Prostate gland (tissue), 2 donors: ENCODE results near the gene ASS1. TPM values are rescaled to one million over a fixed set of nuclear protein-coding genes. Genes with fewer than 3 reads are reported as not detected.

ENCODE experiments used
- DNase-seq: peaks from one replicate; pipeline ENCODE4 v3.0.0-alpha.2; 2019; ENCODE audit warnings: low spot score
- H3K27ac ChIP-seq, 2 donors: fragments of 200-600 bp; sonication (generic); 2 replicates each; pipeline ENCODE4 v1.5.1; 2017 to 2019
- H3K27me3 ChIP-seq: fragments of 200-600 bp; sonication (generic); replicated peaks from 2 replicates; pipeline ENCODE4 v1.5.1; 2019; ENCODE audit not compliant: insufficient read depth
- H3K36me3 ChIP-seq, 2 donors: fragments of 200-600 bp; sonication (generic); 1 replicate in 1 of 2; 2 replicates in 1 of 2; pipeline versions ENCODE4 v1.5.1 to v1.8.1; 2017 to 2019
- H3K4me1 ChIP-seq: fragments of 200-600 bp; sonication (generic); replicated peaks from 2 replicates; pipeline ENCODE4 v1.5.1; 2019
- H3K4me3 ChIP-seq, 2 donors: fragments of 200-600 bp; sonication (generic); 2 replicates each; pipeline ENCODE4 v1.5.1; 2017 to 2019
- H3K9me3 ChIP-seq: fragments of 200-600 bp; sonication (generic); 2 replicates; pipeline ENCODE4 v1.5.1; 2017
- POLR2A ChIP-seq: fragments of 450-650 bp; IDR thresholded peaks from one replicate; pipeline ENCODE4 v1.6.1; 2016; ENCODE audit warnings: antibody characterized with exemption, mild to moderate bottlenecking
- POLR2AphosphoS5 ChIP-seq: sonication (generic); formaldehyde crosslinking; IDR thresholded peaks from one replicate; pipeline ENCODE4 v1.6.1; 2017; ENCODE audit warnings: antibody characterized with exemption
- WGBS: methylation state at CpG from one replicate; pipeline ENCODE4 v1.1.5; 2018; 5-methylcytosine and 5-hydroxymethylcytosine counted together
- intact Hi-C: fragments of 100-400 bp; cut with DNase I; formaldehyde crosslinking; loops from one replicate; pipeline ENCODE4 v1.14.2; 2022
- total RNA-seq, 2 donors: library from RNA; depleted of rRNA; stranded (reverse); fragments of >200 nt; gene quantifications; one replicate each; pipeline ENCODE4 v1.1.0, GENCODE V29; 2016
- TF ChIP-seq, protein P1 (sequence below), 4 experiments: fragments of 200-600 bp in 2 of 4; fragments of 450-650 bp in 2 of 4; sonication (generic) in 2 of 4; IDR thresholded peaks; 1 replicate in 3 of 4; 2 replicates in 1 of 4; pipeline ENCODE4 v1.5.1; 2016 to 2019; ENCODE audit warnings: antibody characterized with exemption in 4 of 4, mild to moderate bottlenecking in 2 of 4, moderate library complexity in 2 of 4

ASS1 gene
- total RNA-seq, 2 donors from 2014 or later, result 59.4 to 228 TPM

DNA sequence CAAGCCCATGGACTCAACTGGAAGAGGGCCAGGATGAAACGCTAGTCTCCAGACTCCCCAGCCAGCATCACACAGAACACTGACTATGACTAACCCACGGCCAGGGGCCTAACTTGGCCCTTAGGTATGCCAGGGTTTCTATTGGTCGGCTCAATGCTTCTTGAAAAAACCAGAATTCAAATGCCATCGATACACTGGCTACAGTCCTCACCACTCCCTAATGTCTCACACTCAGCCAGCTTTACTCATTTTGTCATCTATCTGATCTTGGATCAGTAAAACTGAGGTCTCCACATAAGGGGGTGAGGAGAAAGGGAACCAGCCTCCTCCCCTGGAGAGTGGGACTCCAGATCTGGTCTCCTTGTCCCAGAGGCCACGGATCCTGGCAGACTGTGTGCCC, 75.2 kb downstream of the ASS1 start:
- no peaks in the 10 kb centered on the region for H3K27me3 ChIP-seq
- TF ChIP-seq POLR2AphosphoS5 (no peak), POLR2A (no peak)
- TF ChIP-seq, protein P1, sequence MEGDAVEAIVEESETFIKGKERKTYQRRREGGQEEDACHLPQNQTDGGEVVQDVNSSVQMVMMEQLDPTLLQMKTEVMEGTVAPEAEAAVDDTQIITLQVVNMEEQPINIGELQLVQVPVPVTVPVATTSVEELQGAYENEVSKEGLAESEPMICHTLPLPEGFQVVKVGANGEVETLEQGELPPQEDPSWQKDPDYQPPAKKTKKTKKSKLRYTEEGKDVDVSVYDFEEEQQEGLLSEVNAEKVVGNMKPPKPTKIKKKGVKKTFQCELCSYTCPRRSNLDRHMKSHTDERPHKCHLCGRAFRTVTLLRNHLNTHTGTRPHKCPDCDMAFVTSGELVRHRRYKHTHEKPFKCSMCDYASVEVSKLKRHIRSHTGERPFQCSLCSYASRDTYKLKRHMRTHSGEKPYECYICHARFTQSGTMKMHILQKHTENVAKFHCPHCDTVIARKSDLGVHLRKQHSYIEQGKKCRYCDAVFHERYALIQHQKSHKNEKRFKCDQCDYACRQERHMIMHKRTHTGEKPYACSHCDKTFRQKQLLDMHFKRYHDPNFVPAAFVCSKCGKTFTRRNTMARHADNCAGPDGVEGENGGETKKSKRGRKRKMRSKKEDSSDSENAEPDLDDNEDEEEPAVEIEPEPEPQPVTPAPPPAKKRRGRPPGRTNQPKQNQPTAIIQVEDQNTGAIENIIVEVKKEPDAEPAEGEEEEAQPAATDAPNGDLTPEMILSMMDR (IDR thresholded peaks at IDR 0.05), result no peak
- intact Hi-C loops, result no loop called here
- no peaks in the 10 kb centered on the region for H3K4me1 ChIP-seq
- H3K27ac ChIP-seq, result no peak overlapping the region
- no peaks in the 10 kb centered on the region for H3K9me3 ChIP-seq
- WGBS, result 90% methylated on average over 5 of the region's 5 CpGs
- H3K4me3 ChIP-seq, result no peak overlapping the region
- H3K36me3 ChIP-seq, result no peaks in the 10 kb centered on the region
- DNase-seq, result no peak

DNA sequence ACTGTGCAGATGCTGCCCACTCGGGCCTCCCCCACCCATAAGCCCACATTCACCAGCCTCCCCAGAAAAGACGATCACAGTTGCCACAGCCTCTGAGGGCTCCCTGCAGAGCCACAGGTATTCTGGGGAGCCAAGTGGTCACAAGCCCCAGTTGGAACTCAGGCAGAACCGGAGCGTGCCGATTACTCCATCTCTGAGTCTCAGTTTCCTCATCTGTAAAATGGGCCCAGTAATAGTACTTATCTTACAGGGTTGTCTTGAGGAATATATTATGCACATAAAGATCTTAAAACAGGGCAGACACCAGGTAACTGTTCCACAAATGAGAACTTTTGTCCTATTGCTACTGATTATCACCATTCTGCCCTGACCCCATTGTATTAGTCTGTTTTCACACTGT, 77.0 kb downstream of the ASS1 start:
- intact Hi-C loops, result no loop called here
- 98% methylated on average over 5 of the region's 5 CpGs for WGBS
- Histone ChIP-seq H3K27me3 (no peaks in the 10 kb centered on the region), H3K4me1 (no peaks in the 10 kb centered on the region), H3K27ac (no peak overlapping the region), H3K9me3 (no peaks in the 10 kb centered on the region), H3K36me3 (no peaks in the 10 kb centered on the region), H3K4me3 (no peak overlapping the region)
- no peak for TF ChIP-seq POLR2AphosphoS5
- TF ChIP-seq POLR2A, result no peak
- TF ChIP-seq, protein P1 (IDR thresholded peaks at IDR 0.05), result no peak
- DNase-seq, result no peak

DNA sequence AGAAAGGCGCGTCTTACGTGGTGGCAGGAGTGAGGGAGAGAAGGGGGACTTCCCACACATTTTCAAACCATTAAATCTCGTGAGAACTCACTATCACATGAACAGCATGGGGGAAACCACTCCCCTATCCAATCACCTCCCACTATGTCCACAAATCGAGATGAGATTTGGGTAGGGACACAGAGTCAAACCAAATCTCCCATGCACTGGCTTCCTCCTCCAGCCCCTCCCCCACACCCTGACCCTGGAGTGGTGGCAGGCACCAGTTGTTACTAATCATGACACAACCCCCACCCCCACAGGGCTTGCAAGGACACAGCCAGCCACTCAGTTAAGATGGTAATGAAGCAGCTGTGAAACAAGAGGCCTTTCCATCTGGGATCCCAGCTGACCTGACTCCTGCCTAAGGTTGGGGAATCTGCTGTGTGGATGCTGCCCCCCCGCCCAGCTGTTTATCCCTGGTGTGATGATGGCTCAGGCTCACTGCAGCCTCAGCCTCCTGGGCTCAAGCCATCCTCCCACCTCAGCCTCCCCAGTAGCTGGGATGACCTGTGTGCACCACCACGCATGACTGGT, 77.6 kb downstream of the ASS1 start:
- Histone ChIP-seq H3K27me3 (no peaks in the 10 kb centered on the region), H3K4me1 (no peaks in the 10 kb centered on the region), H3K27ac (no peak overlapping the region), H3K9me3 (no peaks in the 10 kb centered on the region), H3K36me3 (no peaks in the 10 kb centered on the region), H3K4me3 (no peak overlapping the region)
- DNase-seq, result no peak
- WGBS, result 78% methylated on average over 7 of the region's 7 CpGs
- intact Hi-C loops, result no loop called here
- TF ChIP-seq POLR2AphosphoS5 (no peak), POLR2A (no peak)
- TF ChIP-seq, protein P1 (IDR thresholded peaks at IDR 0.05), result no peak

DNA sequence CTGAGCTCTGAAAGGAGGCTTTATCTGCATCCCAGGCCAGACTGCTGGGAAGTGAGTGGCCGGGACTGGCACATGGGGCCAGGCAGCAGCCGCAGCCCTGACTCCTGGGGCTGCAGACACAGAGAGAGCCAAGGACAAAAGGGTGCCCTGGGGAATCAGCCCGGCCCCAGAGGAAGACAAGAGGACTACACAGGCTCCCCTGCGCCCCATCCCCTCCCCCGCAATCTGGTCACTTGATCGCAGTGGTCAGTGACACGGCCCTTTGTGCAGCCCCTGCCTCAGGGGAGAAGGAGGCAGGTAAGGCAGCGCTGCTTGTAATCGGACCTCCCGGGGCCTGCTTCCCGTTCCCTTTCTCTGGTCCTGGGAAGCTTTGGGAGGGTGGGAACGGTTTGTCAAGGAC, 79.2 kb downstream of the ASS1 start:
- no peaks in the 10 kb centered on the region for H3K27me3 ChIP-seq
- intact Hi-C loops, result no loop called here
- H3K36me3 ChIP-seq, result no peaks in the 10 kb centered on the region
- 60% methylated on average over 11 of the region's 12 CpGs for WGBS
- TF ChIP-seq POLR2A (no peak), POLR2AphosphoS5 (no peak)
- TF ChIP-seq, protein P1 (IDR thresholded peaks at IDR 0.05), result no peak
- H3K4me1 ChIP-seq, result no peaks in the 10 kb centered on the region
- H3K4me3 ChIP-seq, result no peak overlapping the region
- no peaks in the 10 kb centered on the region for H3K9me3 ChIP-seq
- H3K27ac ChIP-seq, result no peak overlapping the region
- no peak for DNase-seq

DNA sequence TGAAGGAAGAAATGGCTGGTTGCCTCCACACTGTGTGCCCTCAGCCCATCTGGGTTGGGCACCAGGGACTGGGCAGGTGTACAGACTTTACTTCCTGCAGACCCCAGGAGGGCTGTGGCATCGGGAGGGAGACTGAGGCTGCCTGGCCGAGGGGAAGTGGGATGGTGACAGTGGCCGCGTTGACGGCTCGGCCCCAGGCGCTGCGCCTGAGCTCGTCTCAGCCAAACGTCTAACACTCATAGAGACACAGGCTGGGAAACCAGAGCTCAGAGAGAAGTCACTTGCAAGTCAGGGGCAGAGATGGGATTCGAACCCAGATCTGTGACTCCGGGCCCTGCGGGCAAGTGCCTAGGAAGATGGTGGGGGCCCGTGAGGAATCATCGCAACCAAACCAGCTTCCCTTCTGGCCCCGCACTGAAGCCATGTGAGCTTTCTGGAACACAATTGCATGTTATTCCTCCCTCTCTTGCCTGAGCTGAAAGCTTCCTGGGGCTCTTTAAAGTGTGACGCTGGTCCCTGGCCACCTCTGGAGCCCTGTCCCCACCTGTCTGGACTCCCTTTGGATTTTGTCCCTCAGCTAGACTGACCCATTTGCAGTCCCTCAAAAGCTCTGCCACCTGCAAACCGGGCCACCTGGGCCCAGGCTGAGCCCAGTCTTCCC, 81.6 kb downstream of the ASS1 start:
- WGBS, result 84% methylated on average over 15 of the region's 18 CpGs
- H3K4me3 ChIP-seq, result no peak overlapping the region
- TF ChIP-seq POLR2A (no peak), POLR2AphosphoS5 (no peak)
- TF ChIP-seq, protein P1 (IDR thresholded peaks at IDR 0.05), result no peak
- H3K27ac ChIP-seq, result no peak overlapping the region
- no peaks in the 10 kb centered on the region for H3K4me1 ChIP-seq
- intact Hi-C loops, result no loop called here
- DNase-seq, result no peak
- H3K9me3 ChIP-seq, result no peaks in the 10 kb centered on the region
- H3K36me3 ChIP-seq, result no peaks in the 10 kb centered on the region
- H3K27me3 ChIP-seq, result no peaks in the 10 kb centered on the region
